ENCODE results near the gene FLRT1. TPM values are rescaled to one million over a fixed set of nuclear protein-coding genes. Genes with fewer than 3 reads are reported as not detected.

The FLRT1 gene
- total RNA-seq, 1 donor: under 0.01 TPM

GRCh38 chr11:64032050-64032449 is 3.7 kb upstream of the FLRT1 start:
- no peak overlapping the region for H3K4me3 ChIP-seq (ENCODE audit: low read depth, low read length)
- TF ChIP-seq, protein P1, sequence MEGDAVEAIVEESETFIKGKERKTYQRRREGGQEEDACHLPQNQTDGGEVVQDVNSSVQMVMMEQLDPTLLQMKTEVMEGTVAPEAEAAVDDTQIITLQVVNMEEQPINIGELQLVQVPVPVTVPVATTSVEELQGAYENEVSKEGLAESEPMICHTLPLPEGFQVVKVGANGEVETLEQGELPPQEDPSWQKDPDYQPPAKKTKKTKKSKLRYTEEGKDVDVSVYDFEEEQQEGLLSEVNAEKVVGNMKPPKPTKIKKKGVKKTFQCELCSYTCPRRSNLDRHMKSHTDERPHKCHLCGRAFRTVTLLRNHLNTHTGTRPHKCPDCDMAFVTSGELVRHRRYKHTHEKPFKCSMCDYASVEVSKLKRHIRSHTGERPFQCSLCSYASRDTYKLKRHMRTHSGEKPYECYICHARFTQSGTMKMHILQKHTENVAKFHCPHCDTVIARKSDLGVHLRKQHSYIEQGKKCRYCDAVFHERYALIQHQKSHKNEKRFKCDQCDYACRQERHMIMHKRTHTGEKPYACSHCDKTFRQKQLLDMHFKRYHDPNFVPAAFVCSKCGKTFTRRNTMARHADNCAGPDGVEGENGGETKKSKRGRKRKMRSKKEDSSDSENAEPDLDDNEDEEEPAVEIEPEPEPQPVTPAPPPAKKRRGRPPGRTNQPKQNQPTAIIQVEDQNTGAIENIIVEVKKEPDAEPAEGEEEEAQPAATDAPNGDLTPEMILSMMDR (IDR thresholded peaks at IDR 0.05; ENCODE audit: insufficient read depth, low read depth, low read length): no peak
- DNase-seq (ENCODE audit: low read depth): no peak

GRCh38 chr11:64034411-64034811 is 1.3 kb upstream of the FLRT1 start:
- TF ChIP-seq, protein P1 (IDR thresholded peaks at IDR 0.05; ENCODE audit: insufficient read depth, low read depth, low read length): no peak
- DNase-seq (ENCODE audit: low read depth): no peak

DNA sequence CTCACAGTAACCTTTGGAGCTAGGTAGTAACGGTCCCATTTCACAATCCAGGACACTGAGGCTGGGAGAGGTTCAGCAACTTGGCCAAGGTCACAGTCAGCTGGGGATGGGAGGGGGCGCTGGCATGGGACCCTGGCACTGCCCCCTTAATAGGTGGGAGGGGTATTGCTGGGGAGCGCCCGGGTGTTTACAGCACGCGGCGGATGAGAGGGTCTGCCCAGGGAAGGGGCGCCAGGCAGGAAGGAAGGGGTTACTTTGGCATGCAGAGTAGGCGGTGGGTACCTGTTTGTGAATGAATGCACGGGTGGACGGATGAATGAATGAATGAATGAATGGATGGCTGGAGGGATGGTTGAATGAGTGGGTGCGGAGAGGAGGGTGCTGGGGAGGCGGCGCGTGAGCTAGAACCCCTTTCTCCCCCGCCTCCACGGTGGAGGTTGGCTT is 628 bp upstream of the FLRT1 start:
- no peak overlapping the region for H3K4me3 ChIP-seq (ENCODE audit: low read depth, low read length)
- no peak for DNase-seq (ENCODE audit: low read depth)
- TF ChIP-seq, protein P1 (IDR thresholded peaks at IDR 0.05; ENCODE audit: insufficient read depth, low read depth, low read length): no peak

More at GRCh38 chr11:64034411-64034811, 1.3 kb upstream of the FLRT1 start:
- no peak overlapping the region for H3K4me3 ChIP-seq (ENCODE audit: low read depth, low read length)

GRCh38 chr11:64036087-64037026 is 626 bp downstream of the FLRT1 start:
- TF ChIP-seq, protein P1 (IDR thresholded peaks at IDR 0.05; ENCODE audit: insufficient read depth, low read depth, low read length): no peak
- peak; percentile 16 for DNase-seq (ENCODE audit: low read depth)
- H3K4me3 ChIP-seq (ENCODE audit: low read depth, low read length): peak overlapping the region; percentile 23

DNA sequence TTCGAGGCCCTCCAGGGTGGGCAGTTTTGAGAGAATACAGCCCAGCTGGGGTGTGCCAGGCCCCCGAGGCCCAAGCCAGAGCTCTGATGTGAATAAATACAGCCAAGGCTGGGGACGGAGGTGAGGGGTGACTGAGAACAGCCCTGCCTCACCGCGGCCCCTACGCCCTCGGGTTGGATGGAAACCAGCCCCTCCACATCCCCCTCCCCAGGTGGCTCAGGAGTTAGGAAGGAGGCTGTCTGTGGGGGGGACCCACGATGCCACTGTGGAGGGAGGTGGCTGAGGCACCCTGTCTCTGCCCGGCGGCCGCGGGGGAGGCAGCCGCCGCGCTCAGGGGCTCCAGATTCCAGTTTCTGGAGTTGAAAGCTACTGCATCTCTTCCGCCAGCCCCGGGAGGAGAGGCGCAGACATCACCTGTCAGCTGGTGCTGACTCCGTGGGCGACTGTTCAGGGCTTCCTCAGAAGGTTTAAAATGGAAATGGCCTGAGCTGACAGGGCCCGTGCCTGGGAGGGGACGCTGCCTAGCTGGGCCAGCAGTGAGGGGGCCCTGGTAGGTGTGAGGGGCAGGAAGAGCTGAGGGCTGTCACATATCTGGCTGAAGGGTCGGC is 1.4 kb downstream of the FLRT1 start:
- TF ChIP-seq, protein P1 (IDR thresholded peaks at IDR 0.05; ENCODE audit: insufficient read depth, low read depth, low read length): no peak
- DNase-seq (ENCODE audit: low read depth): no peak
- H3K4me3 ChIP-seq (ENCODE audit: low read depth, low read length): no peak overlapping the region

DNA sequence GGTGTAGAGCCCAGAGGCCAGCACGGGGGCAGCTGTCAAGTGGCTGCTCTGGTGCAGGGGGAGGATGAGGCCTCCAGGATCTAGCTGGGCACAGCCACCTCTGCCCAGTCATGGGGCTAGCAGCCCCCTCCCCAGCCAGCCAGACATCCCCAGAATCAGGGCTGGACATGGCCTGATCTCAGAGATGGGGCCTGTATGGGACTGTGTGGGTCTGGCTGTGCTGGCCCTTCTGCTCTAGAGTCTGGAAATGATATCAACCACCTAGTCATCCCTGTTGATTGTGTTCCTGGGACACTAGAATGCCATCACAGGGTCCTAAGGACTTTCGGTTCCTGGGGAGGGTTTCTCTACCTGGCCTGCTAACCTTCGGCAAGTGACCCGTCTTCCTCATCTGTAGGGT is 2.8 kb downstream of the FLRT1 start:
- no peak for DNase-seq (ENCODE audit: low read depth)
- TF ChIP-seq, protein P1 (IDR thresholded peaks at IDR 0.05; ENCODE audit: insufficient read depth, low read depth, low read length): no peak
- no peak overlapping the region for H3K4me3 ChIP-seq (ENCODE audit: low read depth, low read length)

Measured in fibroblast of villous mesenchyme (primary cell).